HEK293T (cell line): Measurements from ENCODE around the gene NSMCE1.

Source experiments
- CTCF ChIA-PET: fragments of 350-600 bp; formaldehyde crosslinking; extraction: SDS; loops from one replicate; lab custom pipeline; 2021; ENCODE audit warnings: antibody characterized with exemption, inconsistent platforms; lab: Yijun Ruan, JAX
- POLR2A ChIA-PET: fragments of 350-600 bp; formaldehyde crosslinking; extraction: SDS; loops from one replicate; lab custom pipeline; 2020; ENCODE audit warnings: antibody characterized with exemption, inconsistent platforms; lab: Yijun Ruan, JAX
- DNase-seq: peaks from one replicate; pipeline ENCODE4 v3.0.0; 2012; ENCODE audit warnings: mixed read lengths; ENCODE audit errors: extremely low spot score
- ARNT ChIP-seq: fragments of 450-650 bp; IDR thresholded peaks from 2 replicates; pipeline ENCODE4 v1.6.1; 2017; ENCODE audit warnings: mild to moderate bottlenecking
- BHLHE40 ChIP-seq: fragments of 450-650 bp; IDR thresholded peaks from 2 replicates; pipeline ENCODE4 v1.6.1; 2016; ENCODE audit warnings: mild to moderate bottlenecking, moderate library complexity, borderline replicate concordance
- CTBP1 ChIP-seq: fragments of 450-650 bp; IDR thresholded peaks from 2 replicates; pipeline ENCODE4 v1.6.1; 2016; ENCODE audit warnings: borderline replicate concordance
- ELF4 ChIP-seq: fragments of 450-650 bp; IDR thresholded peaks from 2 replicates; pipeline ENCODE4 v1.6.1; 2017; ENCODE audit warnings: antibody characterized with exemption
- FOXA1 ChIP-seq: fragments of 450-650 bp; IDR thresholded peaks from 2 replicates; pipeline ENCODE4 v1.6.1; 2016; ENCODE audit warnings: mild to moderate bottlenecking
- FOXM1 ChIP-seq: fragments of 450-650 bp; IDR thresholded peaks from 2 replicates; pipeline ENCODE4 v1.6.1; 2017; ENCODE audit warnings: mild to moderate bottlenecking, borderline replicate concordance
- HDGF ChIP-seq: fragments of 450-650 bp; IDR thresholded peaks from 2 replicates; pipeline ENCODE4 v1.6.1; 2017; ENCODE audit warnings: antibody characterized with exemption, borderline replicate concordance
- L3MBTL2 ChIP-seq: fragments of 450-650 bp; conservative IDR thresholded peaks from 2 replicates; pipeline ENCODE4 v1.6.1; 2016; ENCODE audit warnings: mild to moderate bottlenecking
- LEF1 ChIP-seq: fragments of 450-650 bp; IDR thresholded peaks from 2 replicates; pipeline ENCODE4 v1.6.1; 2017; ENCODE audit warnings: mild to moderate bottlenecking, borderline replicate concordance
- NFRKB ChIP-seq: fragments of 450-650 bp; IDR thresholded peaks from 2 replicates; pipeline ENCODE4 v1.6.1; 2016; ENCODE audit warnings: mild to moderate bottlenecking, moderate library complexity
- SP1 ChIP-seq: fragments of 450-650 bp; IDR thresholded peaks from 2 replicates; pipeline ENCODE4 v1.6.1; 2017
- SUZ12 ChIP-seq: fragments of 450-650 bp; IDR thresholded peaks from 2 replicates; pipeline ENCODE4 v1.6.1; 2016; ENCODE audit warnings: mild to moderate bottlenecking
- TARDBP ChIP-seq: fragments of 450-650 bp; IDR thresholded peaks from 2 replicates; pipeline ENCODE4 v1.6.1; 2016
- ZNF384 ChIP-seq: fragments of 450-650 bp; IDR thresholded peaks from 2 replicates; pipeline ENCODE4 v1.6.1; 2016
- TF ChIP-seq, protein P1 (sequence below): fragments of 450-650 bp; IDR thresholded peaks from 2 replicates; pipeline ENCODE4 v1.6.1; 2016

Gene NSMCE1

DNA sequence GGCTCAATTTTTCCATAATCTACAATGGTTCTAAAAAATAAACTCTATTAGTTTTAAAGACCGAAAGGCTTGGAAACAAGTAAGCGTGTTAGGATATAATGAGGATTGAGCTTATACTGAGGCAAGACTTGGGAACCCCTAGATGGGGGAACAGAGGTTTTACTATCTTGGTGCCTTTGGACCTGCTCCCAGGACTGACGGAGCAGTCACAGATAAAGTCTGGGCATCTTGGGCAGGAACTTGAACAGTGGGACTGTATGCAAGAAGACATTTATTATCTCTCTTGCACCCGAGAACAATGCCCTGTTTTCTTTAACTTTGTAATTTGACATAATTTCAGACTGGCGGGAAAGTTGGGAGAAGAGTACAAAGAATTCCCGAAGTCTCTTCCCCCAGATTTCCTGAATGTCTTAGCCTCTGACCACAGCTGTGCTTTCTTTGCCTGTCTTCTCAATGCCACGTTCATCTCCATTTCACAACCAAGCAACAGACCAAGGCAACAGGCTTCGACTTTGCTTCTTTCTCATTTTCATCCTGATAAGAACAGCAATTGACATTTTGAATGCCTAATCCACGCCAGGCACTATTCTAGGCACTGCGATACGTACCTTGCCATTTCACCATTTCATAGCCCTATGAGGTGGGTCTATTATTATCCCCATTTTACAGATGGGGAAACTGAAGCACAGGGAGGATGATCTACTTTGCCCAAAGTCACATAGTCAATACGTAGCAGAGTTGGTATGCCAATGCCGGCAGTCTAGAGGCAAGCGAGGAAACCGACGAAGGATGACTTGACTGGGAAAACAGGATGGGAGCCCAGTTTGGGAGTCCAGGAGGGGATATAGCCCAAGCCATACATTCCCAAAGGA is 42.2 kb upstream of the NSMCE1 start:
- CTCF ChIA-PET: no interaction called here
- DNase-seq: no peak
- TF ChIP-seq SP1 (no peak), HDGF (no peak), ZNF384 (no peak), TARDBP (no peak), ELF4 (no peak)
- TF ChIP-seq, protein P1, sequence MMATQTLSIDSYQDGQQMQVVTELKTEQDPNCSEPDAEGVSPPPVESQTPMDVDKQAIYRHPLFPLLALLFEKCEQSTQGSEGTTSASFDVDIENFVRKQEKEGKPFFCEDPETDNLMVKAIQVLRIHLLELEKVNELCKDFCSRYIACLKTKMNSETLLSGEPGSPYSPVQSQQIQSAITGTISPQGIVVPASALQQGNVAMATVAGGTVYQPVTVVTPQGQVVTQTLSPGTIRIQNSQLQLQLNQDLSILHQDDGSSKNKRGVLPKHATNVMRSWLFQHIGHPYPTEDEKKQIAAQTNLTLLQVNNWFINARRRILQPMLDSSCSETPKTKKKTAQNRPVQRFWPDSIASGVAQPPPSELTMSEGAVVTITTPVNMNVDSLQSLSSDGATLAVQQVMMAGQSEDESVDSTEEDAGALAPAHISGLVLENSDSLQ: no peak
- POLR2A ChIA-PET: no interaction called here

DNA sequence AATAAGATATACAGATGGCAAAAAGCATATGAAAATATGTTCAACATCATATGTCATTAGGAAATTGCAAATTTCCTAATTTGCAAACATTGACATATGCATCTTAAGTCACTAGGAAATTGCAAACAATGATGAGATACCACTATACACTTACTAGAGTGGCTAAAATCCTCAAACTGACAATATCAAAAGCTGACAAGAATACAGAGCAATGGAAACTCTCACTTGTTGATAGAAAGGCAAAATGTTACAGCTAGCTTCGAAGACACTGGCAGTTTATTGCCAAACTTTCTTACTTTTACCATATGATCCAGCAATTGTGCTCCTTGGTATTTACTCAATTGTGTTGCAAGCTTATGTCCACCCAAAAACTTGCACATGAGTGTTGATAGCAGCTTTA is 40.2 kb upstream of the NSMCE1 start:
- TF ChIP-seq ZNF384 (no peak), NFRKB (no peak), SUZ12 (no peak), FOXM1 (no peak), TARDBP (no peak), CTBP1 (no peak), LEF1 (no peak), SP1 (no peak), ELF4 (no peak), BHLHE40 (no peak), HDGF (no peak), ARNT (no peak), FOXA1 (no peak), L3MBTL2 (no peak)
- TF ChIP-seq, protein P1: no peak
- ChIA-PET POLR2A (no interaction called here), CTCF (interaction anchor here (0.9 kb wide), 1 partner anchor 151 kb away, joined by 3 read pairs; no protein-coding TSS in a partner anchor)
- DNase-seq: no peak

DNA sequence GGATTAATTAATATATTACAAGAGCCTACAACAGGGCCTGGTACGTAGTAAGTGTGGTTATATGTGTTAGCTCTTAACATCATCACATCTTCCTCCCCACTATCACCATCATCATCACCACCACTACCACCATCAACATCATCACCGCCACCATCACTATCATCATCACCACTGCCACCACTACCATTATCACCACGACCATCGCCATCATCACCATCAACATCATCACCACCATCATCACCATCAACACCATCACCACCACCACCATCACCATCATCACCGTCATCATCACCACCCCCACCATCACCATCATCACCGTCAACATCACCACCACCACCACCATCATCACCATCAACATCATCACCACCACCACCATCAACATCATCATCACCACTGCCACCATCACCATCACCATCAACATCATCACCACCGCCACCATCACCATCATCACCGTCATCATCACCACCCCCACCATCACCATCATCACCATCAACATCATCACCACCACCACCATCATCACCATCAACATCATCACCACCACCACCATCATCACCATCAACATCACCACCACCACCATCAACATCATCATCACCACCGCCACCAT is 37.4 kb upstream of the NSMCE1 start:
- no peak for DNase-seq
- ChIA-PET CTCF (no interaction called here), POLR2A (no interaction called here)
- TF ChIP-seq ZNF384: no peak
- TF ChIP-seq L3MBTL2: no peak
- no peak for TF ChIP-seq FOXA1
- TF ChIP-seq HDGF: no peak
- TF ChIP-seq NFRKB: no peak

DNA sequence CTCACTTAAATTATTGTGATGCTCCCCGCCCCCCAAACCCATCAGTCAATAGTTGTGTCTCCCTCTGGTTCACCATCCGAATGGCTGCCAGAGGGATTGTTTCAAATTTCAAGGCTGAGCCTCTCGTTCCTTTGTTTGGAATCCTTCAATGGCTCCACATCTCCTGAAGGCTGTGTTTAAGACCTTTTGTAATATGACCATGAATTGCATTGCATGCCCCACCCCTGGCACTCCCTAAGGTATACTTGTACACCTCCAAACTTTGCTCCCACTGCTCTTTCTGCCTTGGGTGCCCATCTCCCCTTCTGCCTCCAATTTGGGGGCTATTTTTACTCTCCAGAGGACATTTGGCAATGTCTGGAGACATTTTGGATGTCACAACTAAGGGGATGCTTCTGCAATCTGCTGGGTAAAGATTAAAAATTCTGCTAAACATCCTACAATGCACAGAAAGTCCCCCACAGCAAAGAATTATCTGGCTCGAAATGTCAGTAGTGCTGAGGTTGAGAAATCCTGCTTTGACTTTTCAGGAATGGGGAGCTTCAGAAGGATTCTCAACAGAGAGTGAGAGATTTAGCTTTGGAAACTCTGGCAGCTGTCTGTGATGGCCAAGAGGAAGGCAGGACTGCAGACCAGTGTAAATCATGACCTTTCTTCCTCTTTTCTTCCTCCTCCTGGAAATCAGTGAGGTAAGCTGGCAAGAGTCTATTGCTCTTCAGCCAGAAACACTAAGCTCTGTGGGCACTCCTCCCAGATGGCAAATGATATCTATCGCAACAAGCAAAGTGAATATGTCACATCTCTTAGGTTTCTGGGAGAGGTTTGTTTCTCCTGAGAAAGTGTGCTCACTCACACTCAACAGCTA is 36.5 kb upstream of the NSMCE1 start:
- no peak for DNase-seq
- POLR2A ChIA-PET: no interaction called here
- TF ChIP-seq ELF4 (no peak), BHLHE40 (no peak), LEF1 (no peak), SP1 (no peak), FOXM1 (no peak), SUZ12 (no peak), HDGF (no peak)
- CTCF ChIA-PET: no interaction called here

DNA sequence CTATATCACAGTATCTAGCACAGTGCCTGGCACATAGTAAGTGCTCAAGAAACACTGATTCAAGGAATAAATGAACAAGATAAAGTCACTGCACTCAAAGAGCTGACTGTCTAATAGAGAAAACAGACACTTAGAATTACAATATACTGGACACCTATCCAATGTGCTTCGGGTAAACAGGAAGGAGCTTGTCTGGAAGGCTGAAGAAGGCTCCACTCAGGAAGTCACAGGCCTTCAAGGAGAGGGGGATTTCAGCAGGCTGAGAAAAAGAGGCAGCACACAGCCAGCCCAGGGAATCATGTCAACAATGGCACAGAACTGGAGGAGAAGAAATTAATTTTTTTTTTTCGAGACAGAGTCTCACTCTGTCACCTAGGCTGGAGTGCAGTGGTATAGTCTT is 35.5 kb upstream of the NSMCE1 start:
- ChIA-PET CTCF (interaction anchor here (1.0 kb wide), 1 partner anchor 22 kb away, joined by 3 read pairs; no protein-coding TSS in a partner anchor), POLR2A (no interaction called here)
- no peak for DNase-seq
- no peak for TF ChIP-seq ARNT

DNA sequence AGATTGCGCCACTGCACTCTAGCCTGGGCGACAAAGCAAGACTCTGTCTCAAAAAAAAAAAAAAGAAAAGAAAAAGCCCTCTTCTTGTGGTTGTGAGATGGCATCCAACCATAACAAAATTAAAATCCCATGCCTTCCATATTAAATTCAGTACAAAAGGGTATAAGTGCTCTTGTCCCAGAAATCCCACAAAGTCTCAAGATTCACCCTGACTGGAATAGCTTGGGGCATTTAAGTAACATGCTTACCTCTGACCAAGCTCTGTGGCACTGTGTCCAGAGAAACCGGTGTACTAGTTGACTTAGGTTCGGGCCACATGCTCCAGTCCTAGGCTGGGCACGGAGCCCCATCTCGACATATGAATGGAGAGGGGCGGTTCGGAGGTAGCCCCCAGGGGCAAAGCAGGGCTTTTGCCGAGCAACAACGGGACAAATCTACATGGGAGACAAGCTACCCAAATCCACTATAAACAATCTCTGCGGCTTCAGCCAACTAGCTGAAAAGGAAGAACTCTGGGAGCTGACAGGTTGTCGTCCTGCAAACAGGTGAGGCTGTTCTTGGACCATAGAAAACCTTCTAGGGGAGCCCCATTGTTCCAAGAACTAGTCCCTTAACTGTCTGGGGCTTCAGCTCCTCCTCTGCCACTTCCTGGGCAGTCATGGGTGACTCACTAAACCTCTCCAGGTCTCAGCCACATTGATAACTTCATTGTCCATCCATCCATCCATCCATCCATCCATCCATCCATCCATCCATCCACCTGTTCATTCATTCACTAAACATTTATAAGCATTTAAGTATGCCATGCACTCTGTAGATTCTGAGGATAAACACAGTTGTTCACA is 34.9 kb upstream of the NSMCE1 start:
- CTCF ChIA-PET: interaction anchor here (1.0 kb wide), 1 partner anchor 23 kb away, joined by 3 read pairs; no protein-coding TSS in a partner anchor
- DNase-seq: no peak
- no peak for TF ChIP-seq ARNT
- no peak for TF ChIP-seq CTBP1
- no peak for TF ChIP-seq SP1
- TF ChIP-seq NFRKB: no peak
- TF ChIP-seq TARDBP: no peak
- no peak for TF ChIP-seq BHLHE40
- TF ChIP-seq ELF4: no peak
- no peak for TF ChIP-seq LEF1
- TF ChIP-seq FOXA1: no peak
- no peak for TF ChIP-seq ZNF384
- no peak for TF ChIP-seq SUZ12
- POLR2A ChIA-PET: no interaction called here
